ENCODE data around the gene NRG2. TPM values are rescaled to one million over a fixed set of nuclear protein-coding genes. Genes with fewer than 3 reads are reported as not detected.

NRG2 gene
- total and polyA plus RNA-seq, 2 experiments from 2014 or later = 0.05 TPM; not detected in 1

- TF ChIP-seq EZH2 (IDR thresholded peaks at IDR 0.05; ENCODE audit: insufficient read depth, poor library complexity, severe bottlenecking) = no peak
- TF ChIP-seq EZH2phosphoT487 (IDR thresholded peaks at IDR 0.05; ENCODE audit: insufficient read depth, low read depth) = no peak
- Histone ChIP-seq H3K27ac (no peak overlapping the region), H3K9me2 (ENCODE audit: insufficient read depth) (no peaks in the 10 kb centered on the region), H3F3A (ENCODE audit: insufficient read depth) (no peaks in the 10 kb centered on the region), H3K4me1 (ENCODE audit: insufficient read depth) (no peaks in the 10 kb centered on the region), H3K4me2 (ENCODE audit: unreplicated experiment) (no peak overlapping the region), H3K4me3 (no peak overlapping the region), H3K79me2 (ENCODE audit: insufficient read depth) (no peaks in the 10 kb centered on the region), H3K36me3 (ENCODE audit: low read depth) (no peaks in the 10 kb centered on the region), H3K27me3 (replicated peaks; ENCODE audit: insufficient read depth) (peaks cover 14% of the 10 kb centered on the region; the same call in 1 of the 2 replicates), H3K9ac (no peak overlapping the region), H3K9me3 (ENCODE audit: low read depth) (no peaks in the 10 kb centered on the region), H4K20me1 (ENCODE audit: insufficient read depth) (no peaks in the 10 kb centered on the region), H2AFZ (no peak overlapping the region)
- 25 to 29% methylated on average over 2 of the region's 2 CpGs for WGBS, 2 experiments (ENCODE audit: low coverage in 1 of 2, low lambda C conversion rate in 2 of 2, missing lambda C conversion rate in 2 of 2)
- no peak for DNase-seq
- in situ Hi-C loops (cut with MboI) = no loop called here
These were observed 184.1 kb downstream of the NRG2 start for GRCh38 chr5:139859013-139859412.

- peaks cover 19% of the 10 kb centered on the region for H3K27me3 ChIP-seq (replicated peaks; ENCODE audit: insufficient read depth)
- WGBS, 2 experiments (ENCODE audit: low coverage in 1 of 2, low lambda C conversion rate in 2 of 2, missing lambda C conversion rate in 2 of 2) = 47 to 48% methylated on average over 4 of the region's 4 CpGs
These were observed 186.4 kb downstream of the NRG2 start for GRCh38 chr5:139856714-139857113.

GRCh38 chr5:139855946-139856540 is 187.1 kb downstream of the NRG2 start:
- TF ChIP-seq EZH2phosphoT487 (IDR thresholded peaks at IDR 0.05; ENCODE audit: insufficient read depth, low read depth) = no peak
- no peak for TF ChIP-seq EZH2 (IDR thresholded peaks at IDR 0.05; ENCODE audit: insufficient read depth, poor library complexity, severe bottlenecking)
- Histone ChIP-seq H3K27me3 (replicated peaks; ENCODE audit: insufficient read depth) (peaks cover 19% of the 10 kb centered on the region), H3K9me3 (ENCODE audit: low read depth) (no peaks in the 10 kb centered on the region), H3K9me2 (ENCODE audit: insufficient read depth) (no peaks in the 10 kb centered on the region), H2AFZ (no peak overlapping the region), H3K4me2 (ENCODE audit: unreplicated experiment) (no peak overlapping the region), H3K4me3 (no peak overlapping the region), H3K9ac (no peak overlapping the region), H3F3A (ENCODE audit: insufficient read depth) (no peaks in the 10 kb centered on the region), H3K79me2 (ENCODE audit: insufficient read depth) (no peaks in the 10 kb centered on the region), H3K36me3 (ENCODE audit: low read depth) (no peaks in the 10 kb centered on the region), H4K20me1 (ENCODE audit: insufficient read depth) (no peaks in the 10 kb centered on the region), H3K27ac (no peak overlapping the region), H3K4me1 (ENCODE audit: insufficient read depth) (no peaks in the 10 kb centered on the region)
- in situ Hi-C loops (cut with MboI) = no loop called here
- DNase-seq = no peak
- WGBS, 2 experiments (ENCODE audit: low coverage in 1 of 2, low lambda C conversion rate in 2 of 2, missing lambda C conversion rate in 2 of 2) = 54 to 58% methylated on average over 6 of the region's 6 CpGs

More at GRCh38 chr5:139856714-139857113, 186.4 kb downstream of the NRG2 start:
- no peaks in the 10 kb centered on the region for H3F3A ChIP-seq (ENCODE audit: insufficient read depth)
- H3K36me3 ChIP-seq (ENCODE audit: low read depth) = no peaks in the 10 kb centered on the region
- H3K27ac ChIP-seq = no peak overlapping the region
- H3K4me1 ChIP-seq (ENCODE audit: insufficient read depth) = no peaks in the 10 kb centered on the region
- no peak overlapping the region for H3K4me3 ChIP-seq
- in situ Hi-C loops (cut with MboI) = no loop called here
- H3K9ac ChIP-seq = no peak overlapping the region
- H3K9me2 ChIP-seq (ENCODE audit: insufficient read depth) = no peaks in the 10 kb centered on the region
- no peak overlapping the region for H2AFZ ChIP-seq
- H4K20me1 ChIP-seq (ENCODE audit: insufficient read depth) = no peaks in the 10 kb centered on the region
- no peaks in the 10 kb centered on the region for H3K79me2 ChIP-seq (ENCODE audit: insufficient read depth)
- DNase-seq = no peak
- H3K9me3 ChIP-seq (ENCODE audit: low read depth) = no peaks in the 10 kb centered on the region
- H3K4me2 ChIP-seq (ENCODE audit: unreplicated experiment) = no peak overlapping the region
- TF ChIP-seq EZH2phosphoT487 (IDR thresholded peaks at IDR 0.05; ENCODE audit: insufficient read depth, low read depth) (no peak), EZH2 (IDR thresholded peaks at IDR 0.05; ENCODE audit: insufficient read depth, poor library complexity, severe bottlenecking) (no peak)

GRCh38 chr5:139855451-139855850 is 187.6 kb downstream of the NRG2 start:
- H3K36me3 ChIP-seq (ENCODE audit: low read depth) = no peaks in the 10 kb centered on the region
- H3F3A ChIP-seq (ENCODE audit: insufficient read depth) = no peaks in the 10 kb centered on the region
- peaks cover 19% of the 10 kb centered on the region for H3K27me3 ChIP-seq (replicated peaks; ENCODE audit: insufficient read depth)
- no peak for DNase-seq
- no peaks in the 10 kb centered on the region for H3K4me1 ChIP-seq (ENCODE audit: insufficient read depth)
- TF ChIP-seq EZH2phosphoT487 (IDR thresholded peaks at IDR 0.05; ENCODE audit: insufficient read depth, low read depth) (no peak), EZH2 (IDR thresholded peaks at IDR 0.05; ENCODE audit: insufficient read depth, poor library complexity, severe bottlenecking) (no peak)
- no peaks in the 10 kb centered on the region for H4K20me1 ChIP-seq (ENCODE audit: insufficient read depth)
- WGBS, 2 experiments (ENCODE audit: low coverage in 1 of 2, low lambda C conversion rate in 2 of 2, missing lambda C conversion rate in 2 of 2) = 53 to 54% methylated on average over 8 of the region's 8 CpGs
- no peaks in the 10 kb centered on the region for H3K9me2 ChIP-seq (ENCODE audit: insufficient read depth)
- H2AFZ ChIP-seq = no peak overlapping the region
- H3K9ac ChIP-seq = no peak overlapping the region
- in situ Hi-C loops (cut with MboI) = no loop called here
- H3K4me3 ChIP-seq = no peak overlapping the region
- H3K27ac ChIP-seq = no peak overlapping the region
- no peaks in the 10 kb centered on the region for H3K9me3 ChIP-seq (ENCODE audit: low read depth)
- no peaks in the 10 kb centered on the region for H3K79me2 ChIP-seq (ENCODE audit: insufficient read depth)
- H3K4me2 ChIP-seq (ENCODE audit: unreplicated experiment) = no peak overlapping the region
